ENCODE data around the gene SNX19.
"Not testable (repeated sequence)": the region's sequence is repeated elsewhere in the genome, so short reads cannot be mapped to it uniquely, and the experiment has no call there.

The SNX19 gene

GRCh38 chr11:130916238-130916855, at the start of gene SNX19:
Gene SNX19 (minus strand): TSS chr11:130916479. CDS start chr11:130915939, 540 bp downstream.
- DNase-seq, result peak; percentile 42 to 95 (median 82)

GRCh38 chr11:130964058-130964792, 47.9 kb upstream of the SNX19 start:
- DNase-seq, result no peak

- DNase-seq, result no peak
Observed at GRCh38 chr11:130947889-130948288, 31.6 kb upstream of the SNX19 start.

- DNase-seq, result no peak
Observed at GRCh38 chr11:130947481-130947880, 31.2 kb upstream of the SNX19 start.

- DNase-seq, result no peak
Observed at GRCh38 chr11:130947058-130947457, 30.8 kb upstream of the SNX19 start.

GRCh38 chr11:130945896-130946295, 29.6 kb upstream of the SNX19 start:
- peak in 18 of 56 donors; percentile 1 to 37 (median 6) for DNase-seq

GRCh38 chr11:130940706-130941105, 24.4 kb upstream of the SNX19 start:
- DNase-seq, result no peak

- DNase-seq, result no peak
Observed at GRCh38 chr11:130937051-130937450, 20.8 kb upstream of the SNX19 start.

GRCh38 chr11:130932086-130932712, 15.9 kb upstream of the SNX19 start:
- no peak for DNase-seq

- no peak for DNase-seq
Observed at GRCh38 chr11:130924750-130925149, 8.5 kb upstream of the SNX19 start.

GRCh38 chr11:130920612-130921011, 4.3 kb upstream of the SNX19 start:
- DNase-seq, result not testable (repeated sequence)

GRCh38 chr11:130918081-130918480, 1.8 kb upstream of the SNX19 start:
- DNase-seq, result no peak

GRCh38 chr11:130916910-130917309, 631 bp upstream of the SNX19 start:
- peak in 4 of 56 donors; percentile 4 to 33 (median 18) for DNase-seq

- peak in 3 of 56 donors; percentile 43 to 50 (median 49) for DNase-seq
Observed at GRCh38 chr11:130915603-130916237, 559 bp downstream of the SNX19 start.

GRCh38 chr11:130913268-130913667, 3.0 kb downstream of the SNX19 start:
- no peak for DNase-seq

- DNase-seq, result no peak
Observed at GRCh38 chr11:130912552-130912951, 3.7 kb downstream of the SNX19 start.

- DNase-seq, result no peak
Observed at GRCh38 chr11:130911306-130911705, 5.0 kb downstream of the SNX19 start.

- no peak for DNase-seq
Observed at GRCh38 chr11:130909650-130910049, 6.6 kb downstream of the SNX19 start.

GRCh38 chr11:130908770-130909625, 7.3 kb downstream of the SNX19 start:
- no peak for DNase-seq

GRCh38 chr11:130908061-130908460, 8.2 kb downstream of the SNX19 start:
- no peak for DNase-seq

- DNase-seq, result no peak
Observed at GRCh38 chr11:130907229-130907628, 9.1 kb downstream of the SNX19 start.
